Activated CD4-positive, alpha-beta memory T cell treated with anti-CD3 and anti-CD28 coated beads for 36 hours (primary cell): ENCODE measurements around the gene MARK3. TPM values are rescaled to one million over a fixed set of nuclear protein-coding genes. Genes with fewer than 3 reads are reported as not detected.

Source experiments
- CTCF ChIA-PET: fragments of 350-600 bp; sonication (Branson Sonifier 250); formaldehyde crosslinking; loops from one replicate; lab custom pipeline; 2021; ENCODE audit warnings: antibody characterized with exemption, inconsistent platforms; lab: Charles Lee
- POLR2A ChIA-PET: fragments of 350-600 bp; sonication (Branson Sonifier 250); formaldehyde crosslinking; loops from one replicate; lab custom pipeline; 2021; ENCODE audit warnings: antibody characterized with exemption; lab: Charles Lee
- DNase-seq: peaks from one replicate; pipeline ENCODE4 v3.0.0-alpha.2; 2020
- H3K27ac Mint-ChIP-seq: one replicate; pipeline ENCODE4 v1.8.0; 2021; ENCODE audit warnings: mixed read lengths
- H3K27me3 Mint-ChIP-seq: one replicate; pipeline ENCODE4 v1.8.0; 2021; ENCODE audit warnings: mixed read lengths
- H3K36me3 Mint-ChIP-seq: one replicate; pipeline ENCODE4 v1.8.0; 2021; ENCODE audit warnings: mixed read lengths
- H3K4me1 Mint-ChIP-seq: one replicate; pipeline ENCODE4 v1.8.0; 2021; ENCODE audit warnings: low read depth, mixed read lengths
- H3K4me3 Mint-ChIP-seq: one replicate; pipeline ENCODE4 v1.8.0; 2021; ENCODE audit warnings: mild to moderate bottlenecking, mixed read lengths
- H3K9me3 Mint-ChIP-seq: one replicate; pipeline ENCODE4 v1.8.0; 2021; ENCODE audit warnings: mixed read lengths
- intact Hi-C: fragments of 100-400 bp; cut with micrococcal nuclease; formaldehyde crosslinking; loops from one replicate; pipeline ENCODE4 v1.15.1; 2023
- total RNA-seq, 2 experiments: library from RNA; stranded (reverse); gene quantifications; one replicate each; pipeline ENCODE4 v1.2.3, GENCODE V29; 2021

The MARK3 gene
- total RNA-seq, 2 experiments from 2014 or later, result 63.4 to 69.1 TPM

DNA sequence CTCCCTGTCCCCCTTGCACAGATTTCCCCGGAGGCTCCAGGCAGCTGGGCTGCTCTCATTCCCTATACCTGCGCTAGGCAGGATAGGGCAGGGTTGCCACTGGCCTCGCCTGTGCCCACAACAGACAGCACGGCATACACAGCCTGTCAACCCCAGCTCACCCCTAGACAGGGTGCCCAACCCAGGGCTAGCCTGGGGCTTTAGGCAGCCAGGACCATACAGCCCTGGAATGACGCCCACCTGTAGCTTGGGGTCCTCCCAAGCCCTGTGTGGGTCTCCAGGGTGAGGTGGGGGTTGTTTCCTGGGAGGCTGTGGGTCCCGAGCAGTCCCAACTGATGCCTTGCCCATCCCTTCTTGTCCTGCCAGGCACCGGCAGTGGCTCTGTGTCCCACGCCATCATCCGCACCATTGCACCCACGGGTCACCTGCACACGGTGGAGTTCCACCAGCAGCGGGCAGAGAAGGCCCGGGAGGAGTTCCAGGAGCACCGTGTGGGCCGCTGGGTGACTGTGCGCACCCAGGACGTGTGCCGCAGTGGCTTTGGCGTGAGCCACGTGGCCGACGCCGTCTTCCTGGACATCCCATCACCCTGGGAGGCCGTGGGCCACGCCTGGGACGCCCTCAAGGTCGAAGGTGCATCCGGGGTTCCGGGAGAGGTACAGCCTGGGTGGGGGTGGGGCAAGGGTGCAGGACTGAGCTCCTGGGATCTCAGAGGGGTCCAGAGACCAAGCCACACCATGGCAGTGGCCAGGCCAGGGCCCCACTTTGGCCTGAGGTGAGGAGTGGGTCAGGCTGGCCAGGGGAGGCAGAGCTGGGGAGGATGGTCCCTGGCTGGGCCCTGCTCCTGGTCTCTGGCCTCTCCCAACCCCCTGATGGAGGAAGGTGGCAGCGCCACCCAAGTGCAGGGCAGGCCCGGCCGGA, 147.3 kb downstream of the MARK3 start:
- Mint-ChIP-seq H3K27ac (no peak overlapping the region), H3K4me1 (peaks cover 32% of the 10 kb centered on the region), H3K9me3 (no peaks in the 10 kb centered on the region), H3K36me3 (peaks cover 4% of the 10 kb centered on the region), H3K4me3 (no peak overlapping the region), H3K27me3 (no peaks in the 10 kb centered on the region)
- ChIA-PET POLR2A (no interaction called here), CTCF (interaction anchor here (1.3 kb wide), 2 partner anchors 14 to 15 kb away, joined by 3 to 4 read pairs; no protein-coding TSS in a partner anchor)
- intact Hi-C loops, result no loop called here
- no peak for DNase-seq

DNA sequence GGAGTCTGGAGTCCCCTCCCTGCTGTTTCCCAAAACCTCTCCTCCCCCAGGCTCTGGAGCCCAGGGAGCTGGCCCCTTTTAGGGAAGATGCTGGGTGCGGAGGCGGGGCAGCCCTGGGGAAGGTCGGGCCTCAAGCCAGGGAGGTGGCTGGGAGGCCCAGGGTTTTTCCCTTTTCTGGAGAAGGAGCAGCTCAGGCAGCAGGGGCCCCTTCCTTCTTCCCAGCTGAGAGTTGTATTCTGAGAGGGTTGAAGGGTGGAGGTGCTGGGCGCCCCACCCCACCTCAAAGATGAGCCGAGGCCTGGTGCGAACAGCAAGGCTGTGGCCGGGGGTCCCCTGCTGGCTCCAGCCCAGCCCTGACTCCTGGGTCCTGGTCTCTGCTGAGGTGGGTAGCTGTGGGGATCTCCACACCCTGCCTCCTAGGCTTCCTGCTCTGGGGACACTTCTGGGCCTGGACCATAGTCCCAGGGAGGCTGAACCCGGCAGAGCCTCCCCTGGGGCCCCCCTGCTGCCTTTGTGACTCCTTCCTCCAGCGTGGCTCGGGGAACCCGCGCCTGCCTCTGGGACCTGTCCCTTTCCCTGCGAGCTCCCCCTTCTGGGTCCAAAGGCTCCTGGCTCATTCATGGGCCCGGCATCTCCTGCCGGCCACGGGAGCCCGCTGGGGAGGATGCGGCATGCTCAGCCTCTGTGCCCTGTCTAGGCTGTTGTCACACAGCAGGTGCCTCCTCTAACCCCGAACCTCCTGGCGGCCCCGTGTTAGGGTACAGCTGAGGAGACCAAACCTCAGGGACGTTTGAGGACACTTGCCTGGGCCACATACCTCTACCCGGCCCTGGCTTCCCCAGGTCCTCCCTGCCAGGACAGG, 148.2 kb downstream of the MARK3 start:
- Mint-ChIP-seq H3K4me3 (no peak overlapping the region), H3K27ac (no peak overlapping the region), H3K9me3 (no peaks in the 10 kb centered on the region), H3K4me1 (peaks cover 25% of the 10 kb centered on the region), H3K36me3 (peaks cover 4% of the 10 kb centered on the region), H3K27me3 (no peaks in the 10 kb centered on the region)
- no peak for DNase-seq
- intact Hi-C loops, result no loop called here
- ChIA-PET POLR2A (no interaction called here), CTCF (interaction anchor here (1.3 kb wide), 1 partner anchor 14 kb away, joined by 4 read pairs; no protein-coding TSS in a partner anchor)

DNA sequence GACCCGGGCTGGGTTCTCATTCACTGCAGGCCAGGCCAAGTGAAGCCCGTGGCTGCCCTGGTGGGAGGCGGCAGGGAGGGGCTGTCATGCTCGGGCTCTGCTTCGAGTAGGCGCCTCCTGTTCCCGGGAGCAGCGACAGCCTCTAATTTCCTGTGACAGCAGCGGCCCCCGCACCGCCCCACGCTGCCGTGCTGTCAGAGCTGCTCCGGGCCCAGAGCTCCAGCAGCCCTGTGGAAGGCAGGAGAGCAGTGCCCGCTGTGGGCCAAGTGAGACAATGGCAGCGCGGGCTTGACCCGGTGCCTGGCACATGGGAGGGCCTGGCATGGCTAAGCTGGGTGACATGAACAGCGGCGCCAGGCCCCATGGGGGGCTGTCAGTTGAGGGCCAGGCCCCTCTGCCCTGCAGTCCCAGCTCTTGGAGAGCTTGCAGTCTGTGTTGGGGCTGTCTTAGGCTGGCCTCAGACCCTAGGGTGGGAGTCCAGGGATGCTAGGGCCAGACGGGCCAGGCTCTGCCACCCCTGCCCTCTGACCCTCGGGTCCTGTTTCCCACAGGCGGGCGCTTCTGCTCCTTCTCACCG, 148.9 kb downstream of the MARK3 start:
- Mint-ChIP-seq H3K27ac (no peak overlapping the region), H3K36me3 (peaks cover 4% of the 10 kb centered on the region), H3K4me3 (no peak overlapping the region), H3K9me3 (no peaks in the 10 kb centered on the region), H3K27me3 (no peaks in the 10 kb centered on the region), H3K4me1 (peaks cover 23% of the 10 kb centered on the region)
- ChIA-PET POLR2A (no interaction called here), CTCF (no interaction called here)
- no peak for DNase-seq
- intact Hi-C loops, result no loop called here

DNA sequence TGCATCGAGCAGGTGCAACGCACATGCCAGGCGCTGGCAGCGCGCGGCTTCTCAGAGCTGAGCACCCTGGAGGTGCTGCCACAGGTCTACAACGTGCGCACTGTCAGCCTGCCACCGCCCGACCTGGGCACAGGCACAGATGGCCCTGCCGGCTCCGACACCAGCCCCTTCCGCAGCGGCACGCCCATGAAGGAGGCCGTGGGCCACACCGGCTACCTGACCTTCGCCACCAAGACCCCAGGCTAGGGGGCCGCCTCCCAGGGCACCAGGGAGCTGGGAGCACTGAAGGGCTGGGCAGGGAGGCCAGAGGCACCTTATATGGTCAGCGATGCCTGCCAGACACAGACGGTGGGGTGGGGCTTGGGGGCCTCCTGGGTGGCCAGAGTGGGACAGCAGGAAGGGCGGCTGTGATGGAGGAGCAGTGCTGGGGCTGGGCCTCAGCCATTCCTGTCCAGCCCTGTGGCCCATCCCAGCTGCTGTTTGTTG, 149.4 kb downstream of the MARK3 start:
- POLR2A ChIA-PET, result no interaction called here
- H3K4me3 Mint-ChIP-seq, result no peak overlapping the region
- H3K9me3 Mint-ChIP-seq, result no peaks in the 10 kb centered on the region

DNA sequence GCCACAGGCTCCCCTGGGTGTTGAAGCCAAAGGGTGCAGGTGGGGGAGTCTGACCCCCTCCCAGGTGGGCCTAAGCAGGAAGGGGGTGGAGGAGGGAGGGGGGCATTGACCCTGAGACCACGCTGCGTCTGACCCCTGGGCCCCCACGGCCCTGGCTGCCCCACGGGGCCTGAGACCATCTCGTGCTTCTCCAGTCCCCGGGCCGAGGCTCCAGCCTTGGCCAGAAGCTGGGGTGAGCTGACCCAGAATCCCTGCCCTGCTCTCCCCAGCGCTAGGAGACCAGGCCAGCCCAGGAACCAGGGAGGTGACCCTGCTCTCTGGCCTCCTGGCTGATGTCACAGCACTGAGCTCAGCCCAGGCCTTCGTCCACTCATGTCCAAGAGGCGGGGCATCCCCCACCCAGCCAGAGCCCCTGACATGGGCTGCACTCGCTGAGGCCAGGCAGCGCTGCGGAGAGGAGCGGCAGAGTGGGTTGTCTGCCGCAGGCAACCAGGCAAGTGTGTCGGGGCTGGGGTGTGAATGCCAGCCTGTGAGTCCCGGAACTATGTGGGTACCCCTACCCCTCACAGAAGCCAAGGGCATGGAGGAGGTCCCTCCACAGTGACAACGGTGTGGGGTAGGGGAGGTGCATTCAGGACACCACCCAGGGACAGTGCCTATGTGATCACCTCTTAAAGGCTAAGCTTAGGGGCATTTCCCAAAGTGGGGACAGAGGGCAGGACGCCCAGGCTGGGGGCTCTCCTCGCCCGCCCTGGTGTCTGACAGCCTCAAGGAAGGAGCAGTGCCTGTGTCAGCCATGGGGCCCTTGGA, 150.1 kb downstream of the MARK3 start:
- CTCF ChIA-PET, result no interaction called here
- no peak overlapping the region for H3K4me3 Mint-ChIP-seq
- no peaks in the 10 kb centered on the region for H3K9me3 Mint-ChIP-seq
- H3K36me3 Mint-ChIP-seq, result peaks cover 4% of the 10 kb centered on the region
- H3K27ac Mint-ChIP-seq, result no peak overlapping the region
- intact Hi-C loops, result no loop called here
- POLR2A ChIA-PET, result no interaction called here
- no peaks in the 10 kb centered on the region for H3K27me3 Mint-ChIP-seq
- DNase-seq, result no peak
- H3K4me1 Mint-ChIP-seq, result peaks cover 14% of the 10 kb centered on the region

More for the DNA sequence above, 149.4 kb downstream of the MARK3 start:
- CTCF ChIA-PET, result no interaction called here
- Mint-ChIP-seq H3K27ac (no peak overlapping the region), H3K36me3 (peaks cover 4% of the 10 kb centered on the region), H3K4me1 (peaks cover 21% of the 10 kb centered on the region), H3K27me3 (no peaks in the 10 kb centered on the region)
- no peak for DNase-seq
- intact Hi-C loops, result no loop called here

DNA sequence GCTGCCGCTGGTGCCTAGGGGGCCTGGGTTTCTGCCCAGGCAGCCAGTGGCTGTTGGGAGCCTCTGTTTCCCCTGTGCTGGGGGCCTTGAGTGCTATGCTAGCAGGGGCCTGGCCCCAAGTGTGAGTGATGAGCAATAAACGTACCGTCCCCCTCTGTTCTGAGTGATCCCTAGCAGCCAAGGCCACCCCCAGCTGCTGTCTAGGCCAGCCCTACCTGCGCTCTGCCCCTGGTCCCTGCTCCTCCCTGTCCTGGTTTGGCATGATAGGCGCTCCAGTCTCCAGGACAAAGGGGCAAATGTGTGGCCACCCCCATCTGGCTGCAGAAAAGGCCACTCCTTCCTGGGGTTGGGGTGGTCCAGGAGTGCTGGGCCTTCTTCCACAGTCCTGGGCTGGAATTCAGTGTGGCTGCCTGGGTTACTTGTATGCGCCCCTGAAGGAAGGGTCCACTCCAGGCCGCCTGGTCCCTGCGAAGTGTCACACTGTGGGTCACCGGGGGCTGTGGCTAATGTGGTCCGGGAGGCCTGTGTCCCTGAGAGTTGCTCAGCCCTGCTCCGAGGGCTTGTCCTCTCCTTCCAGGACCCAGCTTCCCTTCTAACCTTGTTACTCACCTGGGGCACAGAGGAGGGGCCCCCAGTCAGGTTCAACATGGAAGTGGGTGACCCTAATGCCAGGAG, 150.8 kb downstream of the MARK3 start:
- no peak for DNase-seq
- ChIA-PET CTCF (interaction anchor here (1.0 kb wide), 1 partner anchor 37 kb away, joined by 5 read pairs; no protein-coding TSS in a partner anchor), POLR2A (no interaction called here)
- peaks cover 4% of the 10 kb centered on the region for H3K36me3 Mint-ChIP-seq
- H3K9me3 Mint-ChIP-seq, result no peaks in the 10 kb centered on the region
- H3K27ac Mint-ChIP-seq, result no peak overlapping the region
- intact Hi-C loops, result no loop called here
- peaks cover 7% of the 10 kb centered on the region for H3K4me1 Mint-ChIP-seq
- H3K4me3 Mint-ChIP-seq, result no peak overlapping the region
- H3K27me3 Mint-ChIP-seq, result no peaks in the 10 kb centered on the region

DNA sequence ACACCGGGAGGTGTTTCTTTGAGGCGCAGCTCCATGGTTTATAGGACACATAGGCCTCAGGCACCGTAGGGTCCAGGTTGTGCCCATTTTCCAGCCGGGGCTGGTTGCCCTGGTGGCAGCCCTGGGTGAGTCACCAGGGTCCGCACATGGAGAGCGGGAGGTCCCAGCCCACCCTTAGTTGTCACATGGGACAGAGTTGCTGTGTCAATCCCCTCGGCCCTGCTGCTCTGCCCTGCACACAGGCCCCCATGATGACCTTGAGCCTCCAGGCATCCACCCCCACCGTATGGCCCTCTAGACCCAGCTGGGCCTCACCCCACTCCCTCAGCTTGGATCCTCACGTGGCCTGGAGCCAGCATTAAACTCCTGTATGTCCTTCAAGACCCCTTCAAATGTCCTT, 151.5 kb downstream of the MARK3 start:
- Mint-ChIP-seq H3K36me3 (no peaks in the 10 kb centered on the region), H3K9me3 (no peaks in the 10 kb centered on the region), H3K27me3 (no peaks in the 10 kb centered on the region), H3K27ac (no peak overlapping the region), H3K4me1 (peaks cover under 1% of the 10 kb centered on the region), H3K4me3 (no peak overlapping the region)
- intact Hi-C loops, result no loop called here
- DNase-seq, result no peak
- ChIA-PET POLR2A (no interaction called here), CTCF (interaction anchor here (1.0 kb wide), 2 partner anchors 10 to 38 kb away, joined by 4 to 5 read pairs; no protein-coding TSS in a partner anchor)

DNA sequence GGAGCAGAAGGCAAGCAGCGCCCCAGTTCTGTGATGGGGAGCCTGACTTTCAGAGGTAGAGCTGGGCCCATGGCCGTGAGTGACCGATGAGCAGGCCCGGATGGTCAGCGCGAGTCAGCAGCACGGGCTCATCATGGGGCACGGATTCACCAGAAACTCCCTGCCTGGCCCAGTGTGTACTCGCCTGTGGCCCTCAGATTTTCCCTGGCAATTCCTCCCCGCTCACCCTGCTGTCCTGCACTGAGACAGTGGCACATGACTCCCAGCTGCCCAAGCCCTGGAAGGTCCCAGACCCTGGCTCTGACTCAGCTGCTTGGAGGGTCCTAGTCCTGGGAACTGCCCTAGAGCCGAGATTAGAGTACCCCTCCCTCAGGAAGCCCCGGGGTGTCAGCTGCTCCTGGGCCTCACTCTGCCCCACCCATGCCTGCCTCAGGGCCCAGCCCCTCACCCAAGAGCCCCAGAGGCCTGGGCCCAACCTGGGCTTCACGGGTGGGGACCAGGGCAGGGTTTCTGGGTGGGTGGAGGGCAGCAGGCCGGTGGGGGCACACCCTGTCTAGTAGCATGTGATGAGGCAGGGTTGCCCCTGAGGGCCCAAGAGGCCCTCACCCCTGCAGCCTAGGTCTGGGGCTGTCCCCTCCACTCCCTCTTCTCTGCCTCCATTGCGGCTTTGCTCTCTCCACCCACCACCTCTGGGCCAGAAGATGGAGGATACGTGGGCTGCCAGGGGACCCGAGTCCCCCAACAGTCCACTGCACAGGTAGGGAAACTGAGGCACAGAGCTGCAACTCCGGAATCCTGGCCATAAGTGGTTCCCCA, 152.2 kb downstream of the MARK3 start:
- Mint-ChIP-seq H3K4me1 (no peaks in the 10 kb centered on the region), H3K9me3 (no peaks in the 10 kb centered on the region), H3K4me3 (no peak overlapping the region), H3K27ac (no peak overlapping the region), H3K27me3 (no peaks in the 10 kb centered on the region), H3K36me3 (no peaks in the 10 kb centered on the region)
- POLR2A ChIA-PET, result no interaction called here
- DNase-seq, result no peak
- CTCF ChIA-PET, result interaction anchor here (1.0 to 1.2 kb wide), 3 partner anchors 9 to 38 kb away, joined by 4 to 5 read pairs (median 4); no protein-coding TSS in a partner anchor
- intact Hi-C loops, result no loop called here

DNA sequence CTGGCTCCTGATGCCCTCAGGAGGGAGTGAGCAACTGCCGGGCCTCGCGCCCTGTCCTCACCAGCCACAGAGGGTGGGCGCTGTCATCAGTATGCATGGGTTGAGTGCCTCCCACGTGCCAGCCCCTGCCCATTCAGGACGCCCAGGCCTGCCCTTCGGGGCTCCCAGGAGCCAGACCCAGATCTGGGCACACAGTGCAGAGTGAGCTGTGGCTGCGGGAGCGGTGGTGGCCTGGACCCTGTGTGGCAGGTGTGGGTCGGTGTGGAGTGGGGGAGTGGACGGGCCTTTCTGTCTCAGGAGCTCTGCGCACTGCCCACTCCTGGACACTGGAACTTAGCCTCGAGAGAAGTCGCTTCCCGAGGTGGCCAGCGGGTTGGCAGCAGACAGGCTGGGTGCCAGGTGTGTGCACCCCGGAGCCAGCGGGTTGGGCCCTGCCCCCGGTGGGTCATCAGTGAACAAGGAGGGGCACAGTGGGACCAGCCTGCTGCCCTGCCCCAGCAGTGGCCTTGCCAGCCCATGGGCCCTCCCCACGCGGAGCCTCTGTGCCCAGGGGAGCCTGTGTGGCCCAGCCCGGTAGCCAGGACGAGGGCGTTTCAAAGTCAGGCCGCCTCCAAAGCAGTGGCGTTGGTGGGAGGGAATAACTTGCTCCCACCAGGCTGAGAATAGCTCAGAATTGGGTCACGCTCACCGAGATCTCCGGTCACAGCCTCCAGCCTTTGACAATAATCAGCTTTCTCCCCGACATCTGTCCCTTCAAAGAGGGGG, 153.3 kb downstream of the MARK3 start:
- POLR2A ChIA-PET, result interaction anchor here (1.0 kb wide), 2 partner anchors 11 to 21 kb away, joined by 3 read pairs; no protein-coding TSS in a partner anchor
- H3K36me3 Mint-ChIP-seq, result no peaks in the 10 kb centered on the region

More for the DNA sequence above, 153.3 kb downstream of the MARK3 start:
- DNase-seq, result no peak
- intact Hi-C loops, result no loop called here
- Mint-ChIP-seq H3K4me3 (no peak overlapping the region), H3K27me3 (no peaks in the 10 kb centered on the region), H3K9me3 (no peaks in the 10 kb centered on the region), H3K4me1 (no peaks in the 10 kb centered on the region), H3K27ac (no peak overlapping the region)
- CTCF ChIA-PET, result interaction anchor here (1.2 kb wide), 1 partner anchor 19 kb away, joined by 4 read pairs; no protein-coding TSS in a partner anchor
